ENCODE results near the gene DIDO1.
A peak's percentile ranks its signal among the peaks of the same experiment; 100 is the strongest.

The DIDO1 gene

DNA sequence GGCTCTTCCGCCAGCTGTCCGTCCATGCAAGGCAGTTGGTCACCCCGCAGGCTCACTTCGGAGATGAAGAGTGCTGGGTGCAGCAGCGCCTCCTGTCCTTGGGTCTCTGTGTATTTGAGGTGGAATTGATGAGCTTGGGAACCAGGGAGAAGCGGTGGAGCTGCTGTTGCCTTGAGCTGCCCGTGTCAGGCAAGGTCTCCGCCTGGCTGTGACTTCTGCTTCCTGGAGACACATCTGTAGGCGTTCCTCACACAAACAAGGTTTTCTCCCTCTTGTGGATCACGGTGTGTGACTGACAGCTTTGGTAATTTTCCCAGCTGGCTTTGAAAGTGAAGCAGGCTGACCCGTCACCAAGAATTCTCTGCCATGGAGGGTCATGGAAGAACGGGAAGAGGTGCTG, 23.7 kb upstream of the DIDO1 start:
- no peak for DNase-seq

DNA sequence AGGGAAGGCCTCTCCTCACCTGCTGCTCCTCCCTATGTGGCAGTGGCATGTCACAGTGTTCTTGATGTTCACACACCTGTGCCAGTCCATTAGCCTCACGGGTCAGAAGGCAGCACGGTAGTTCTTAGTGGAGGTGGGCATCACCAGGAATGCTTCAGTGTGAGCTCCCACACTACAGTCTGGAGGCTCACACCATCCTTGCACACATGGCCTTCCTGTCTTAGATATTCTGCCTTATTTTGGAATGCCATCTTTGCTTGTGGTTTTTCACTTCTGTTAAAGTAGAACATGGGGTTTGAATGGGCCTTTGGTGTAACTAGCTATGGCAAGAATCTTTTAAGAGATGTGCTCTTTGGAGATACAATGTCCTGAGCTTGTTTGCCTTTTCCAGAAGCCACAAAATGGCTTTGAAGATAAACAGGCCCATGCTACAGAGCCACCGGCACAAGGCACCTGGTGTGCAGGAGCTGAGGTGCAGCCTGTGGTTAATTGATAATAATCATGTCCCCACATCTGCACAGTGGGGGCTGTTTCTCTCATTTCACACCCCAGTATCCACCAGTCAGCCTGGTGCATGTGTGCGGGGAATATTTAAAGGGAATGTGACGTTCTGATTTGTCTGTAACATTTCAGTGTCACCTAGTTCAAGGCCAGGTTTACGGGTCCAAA, 23.0 kb upstream of the DIDO1 start:
- DNase-seq: no peak

GRCh38 chr20:62947532-62948300, 21.4 kb upstream of the DIDO1 start:
- DNase-seq: no peak

DNA sequence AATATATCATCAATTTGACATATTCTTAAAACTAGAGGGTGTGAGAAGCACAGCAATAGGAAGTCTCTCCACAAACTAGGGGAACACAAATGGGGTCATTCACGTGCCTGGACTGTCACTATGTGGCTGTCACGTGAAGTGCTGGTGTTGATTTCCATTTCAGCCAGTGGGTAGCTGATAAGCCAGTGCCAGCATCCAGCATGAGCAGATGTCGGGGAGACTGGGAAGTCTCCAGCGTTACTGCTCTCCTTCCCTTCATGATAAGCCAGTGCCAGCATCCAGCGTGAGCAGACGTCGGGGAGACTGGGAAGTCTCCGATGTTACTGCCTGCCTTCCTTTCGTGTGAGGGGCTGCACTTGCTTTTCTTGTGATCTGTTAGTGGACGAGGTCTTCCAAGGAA, 20.6 kb upstream of the DIDO1 start:
- no peak for DNase-seq

- DNase-seq: no peak
Measured at GRCh38 chr20:62945771-62946339, 19.6 kb upstream of the DIDO1 start.

GRCh38 chr20:62944746-62945145, 18.4 kb upstream of the DIDO1 start:
- no peak for DNase-seq

DNA sequence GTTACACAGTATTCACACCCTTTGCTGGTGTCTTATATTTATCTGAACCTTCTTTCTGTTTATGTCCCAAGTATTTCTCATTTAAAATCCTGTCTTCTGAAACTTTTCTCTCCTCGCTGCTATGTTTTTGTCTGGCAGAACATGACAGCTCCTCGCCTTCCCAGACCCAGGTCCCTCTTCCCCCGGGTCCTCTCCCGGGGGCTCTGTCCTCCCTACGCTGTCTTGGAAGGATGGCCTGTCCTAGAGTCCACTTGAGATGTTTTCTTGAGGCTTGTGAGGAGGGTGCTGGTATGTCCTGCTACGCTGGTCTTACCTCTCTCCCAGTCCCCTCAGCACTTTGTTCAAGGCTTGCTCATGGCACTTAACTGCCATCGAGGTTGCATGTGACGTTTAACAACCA, 17.9 kb upstream of the DIDO1 start:
- no peak for DNase-seq

DNA sequence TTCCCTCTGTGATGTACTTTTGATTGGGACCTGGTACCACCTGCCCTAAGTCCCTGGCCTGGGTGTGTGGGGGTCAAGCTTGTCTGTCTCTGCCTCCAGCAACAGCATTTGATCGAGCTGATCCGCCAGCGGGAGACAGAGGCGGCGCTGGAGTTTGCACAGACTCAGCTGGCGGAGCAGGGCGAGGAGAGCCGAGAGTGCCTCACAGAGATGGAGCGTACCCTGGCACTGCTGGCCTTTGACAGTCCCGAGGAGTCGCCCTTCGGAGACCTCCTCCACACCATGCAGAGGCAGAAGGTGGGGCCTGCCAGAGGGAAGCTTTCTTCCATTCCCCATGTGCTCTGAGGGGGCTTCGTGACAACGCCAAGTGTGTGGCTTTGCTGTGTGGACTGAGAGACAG, 17.1 kb upstream of the DIDO1 start:
- no peak for DNase-seq

GRCh38 chr20:62942456-62942855, 16.2 kb upstream of the DIDO1 start:
- no peak for DNase-seq

DNA sequence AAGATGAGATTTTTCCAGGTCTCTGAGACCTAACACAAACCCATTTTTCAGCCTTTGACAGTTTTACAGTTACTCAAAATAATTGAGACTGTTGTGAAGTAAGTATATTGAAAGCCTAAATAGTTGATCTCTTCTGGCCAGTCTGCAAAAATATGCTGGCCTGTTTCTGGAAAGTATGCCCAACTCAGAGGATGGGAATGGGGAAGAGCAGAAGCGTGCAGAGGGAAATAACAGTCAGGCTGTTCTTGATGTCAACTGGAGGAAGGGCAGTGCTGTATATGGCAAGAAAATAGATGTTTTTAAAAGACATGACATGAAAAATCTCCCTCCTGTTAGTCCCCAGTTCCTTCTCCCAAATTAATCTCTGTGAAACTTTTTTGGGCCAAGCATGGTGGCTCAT, 15.5 kb upstream of the DIDO1 start:
- no peak for DNase-seq

DNA sequence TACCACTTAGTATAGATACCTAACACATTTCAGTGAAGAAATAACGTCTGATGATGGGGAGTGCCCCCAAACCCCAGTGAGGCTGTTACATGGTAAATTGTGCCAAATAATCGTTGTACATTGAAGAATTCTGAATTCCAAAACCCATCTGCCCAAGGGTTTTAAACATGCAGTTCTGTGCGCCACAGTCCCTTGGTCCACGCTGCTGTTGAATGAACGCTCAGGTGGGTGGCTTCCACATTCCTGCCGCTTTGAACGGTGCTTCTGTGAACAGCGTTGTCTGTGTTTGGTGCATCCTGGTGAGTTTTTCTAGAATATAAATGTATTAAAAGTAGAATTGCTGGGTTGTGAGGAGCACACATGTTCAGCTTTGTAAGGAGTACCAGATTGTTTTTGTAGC, 14.6 kb upstream of the DIDO1 start:
- no peak for DNase-seq

GRCh38 chr20:62938105-62938888, 12.0 kb upstream of the DIDO1 start, which contains the start of gene GID8:
Gene GID8 (plus strand): TSS chr20:62938147. CDS start chr20:62941503, 3,356 bp downstream.
- peak; percentile 62 for DNase-seq

DNA sequence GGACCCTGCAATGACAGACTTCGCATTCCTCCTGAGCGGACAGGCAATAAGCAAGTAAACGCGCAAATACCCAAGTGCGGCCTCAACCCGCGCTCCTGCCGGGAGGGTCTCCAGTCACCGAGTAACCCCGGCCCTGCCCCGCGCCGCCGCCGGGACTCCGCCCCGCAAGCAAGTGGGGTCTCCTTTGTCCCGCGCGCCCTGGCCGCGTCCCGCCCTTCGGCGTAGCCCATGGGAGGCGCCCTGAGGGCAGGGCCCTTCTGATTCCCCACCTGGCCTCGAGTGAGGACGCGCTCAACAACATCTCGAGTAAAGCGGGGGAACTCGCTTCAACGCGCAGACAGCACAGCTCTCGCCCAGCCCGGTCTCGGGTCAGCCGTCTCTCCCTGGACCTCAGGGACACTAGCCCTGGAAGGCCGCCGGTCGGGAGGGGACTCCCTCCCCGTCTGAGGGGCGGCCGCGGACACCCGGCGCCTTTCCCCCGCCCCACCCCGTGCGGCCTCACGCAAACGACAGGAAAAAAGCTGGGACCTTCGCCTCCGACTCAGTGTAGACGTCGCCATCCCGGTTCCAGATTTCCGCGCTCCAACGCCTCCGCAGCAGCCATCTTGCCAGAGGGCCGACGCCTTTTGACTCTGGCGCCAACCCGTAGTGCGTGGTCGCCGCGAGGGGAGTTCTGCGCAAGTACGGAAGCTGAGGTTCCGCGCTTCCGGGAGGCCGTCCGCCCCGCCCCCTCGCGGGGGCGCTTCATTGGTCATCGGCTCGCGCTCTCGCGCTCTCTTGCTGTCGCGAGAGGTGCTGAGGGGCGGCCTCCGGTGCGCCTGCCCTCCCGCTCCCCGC, 11.2 kb upstream of the DIDO1 start:
- DNase-seq: peak; percentile 98

DNA sequence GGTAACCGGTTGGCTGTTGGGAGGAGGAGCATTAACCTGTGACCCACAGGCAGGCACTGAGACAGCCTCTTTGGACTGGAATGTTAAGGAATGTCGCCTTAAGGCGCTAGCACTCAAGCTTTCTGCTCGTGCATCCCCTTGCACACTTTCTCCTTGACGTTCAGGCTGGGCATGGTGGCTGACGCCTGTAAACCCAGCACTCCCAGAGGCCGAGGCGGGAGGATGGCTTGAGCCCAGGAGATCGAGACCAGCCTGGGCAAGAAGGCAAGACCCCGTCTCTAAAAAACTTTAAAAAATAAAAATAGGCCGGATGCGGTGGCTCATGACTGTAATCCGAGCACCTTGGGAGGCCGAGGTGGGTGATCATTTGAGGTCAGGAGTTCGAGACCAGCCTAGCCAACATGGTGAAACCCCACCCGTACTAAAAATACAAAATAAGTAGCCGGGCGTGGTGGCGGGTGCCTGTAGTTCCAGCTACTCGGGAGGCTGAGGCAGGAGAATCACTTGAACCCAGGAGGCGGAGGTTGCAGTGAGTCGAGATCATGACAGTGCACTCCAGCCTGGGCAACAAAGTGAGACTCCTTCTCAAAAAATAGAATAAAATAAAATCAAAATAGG, 9.8 kb upstream of the DIDO1 start:
- no peak for DNase-seq

GRCh38 chr20:62935204-62935967, 9.1 kb upstream of the DIDO1 start:
- no peak for DNase-seq

GRCh38 chr20:62933966-62934365, 7.7 kb upstream of the DIDO1 start:
- no peak for DNase-seq

DNA sequence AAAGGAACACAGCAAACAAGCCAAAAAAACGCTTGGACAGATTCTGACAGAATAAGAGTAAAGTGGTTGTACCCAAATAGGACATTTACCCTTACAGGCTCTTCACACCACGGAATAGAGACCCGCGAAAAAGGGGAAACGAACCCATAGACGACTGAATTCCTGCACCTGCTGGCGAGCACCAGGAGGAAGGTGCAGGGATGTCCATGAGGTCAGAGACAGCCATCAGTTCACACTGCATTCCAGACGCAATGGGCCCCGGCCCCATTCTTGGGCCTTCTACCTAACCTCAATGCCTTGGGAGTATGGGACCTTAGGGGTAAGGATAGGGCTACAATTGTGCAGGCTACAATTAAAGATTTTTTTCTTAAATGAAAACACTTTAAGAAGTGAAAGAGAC, 5.2 kb upstream of the DIDO1 start:
- no peak for DNase-seq

DNA sequence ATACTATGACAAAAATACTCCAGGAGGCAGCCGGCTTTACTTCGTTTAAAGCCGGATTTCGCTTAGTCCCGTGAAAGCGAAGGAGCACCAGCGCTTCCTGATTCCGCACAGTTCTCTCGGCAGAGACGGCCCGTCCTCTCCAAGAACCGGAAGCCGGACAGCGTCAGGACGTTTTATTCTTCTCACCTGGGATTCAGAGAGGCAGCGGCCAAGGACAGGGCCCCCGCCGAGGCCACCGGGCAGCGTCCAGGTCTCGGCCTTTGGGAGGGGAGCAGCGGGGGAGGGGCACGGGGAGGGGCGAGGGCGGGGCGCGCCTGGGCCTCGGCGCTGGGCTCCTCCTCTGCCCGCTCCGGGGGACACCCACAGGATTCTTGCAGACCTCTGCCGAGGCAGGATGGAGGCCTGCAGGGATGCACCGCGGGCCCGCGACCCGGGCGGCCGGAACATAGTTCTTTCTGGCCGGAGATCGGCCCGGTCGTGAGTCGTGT, 2.8 kb upstream of the DIDO1 start:
- DNase-seq: peak; percentile 78

DNA sequence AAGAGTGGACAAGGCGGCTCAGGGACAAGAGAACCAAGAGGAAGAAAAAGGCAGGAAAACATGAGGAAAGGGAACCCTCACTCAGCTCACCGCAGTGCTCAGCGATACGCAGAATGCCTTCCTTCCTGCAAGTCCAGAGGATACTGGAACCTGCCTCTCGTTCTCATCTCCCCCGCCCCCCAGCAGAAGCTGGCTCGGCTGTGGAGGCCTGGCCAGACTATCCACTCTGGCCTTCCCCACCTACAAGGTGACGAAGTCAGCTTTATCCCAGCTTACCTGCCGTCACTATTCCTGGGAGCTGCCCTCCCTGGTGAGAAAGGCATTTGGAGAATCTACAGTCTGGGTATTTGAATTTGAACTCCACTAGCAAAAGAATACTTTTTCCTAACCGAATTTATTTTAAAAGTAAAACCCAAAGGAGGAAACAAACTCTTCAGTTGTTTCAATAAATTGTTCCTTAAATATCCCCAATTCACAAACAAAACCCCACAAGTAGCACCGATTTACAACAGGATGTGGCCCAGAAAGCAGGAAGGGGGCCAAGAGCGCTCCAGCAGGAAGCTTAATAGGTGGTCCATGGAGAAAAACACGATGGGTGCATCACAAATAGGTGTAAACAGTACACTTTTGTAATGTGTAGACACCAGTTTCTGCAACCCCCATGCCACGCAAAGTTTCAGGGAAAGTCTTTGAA, 2.1 kb upstream of the DIDO1 start:
- no peak for DNase-seq

GRCh38 chr20:62927128-62927705, 912 bp upstream of the DIDO1 start:
- DNase-seq: no peak

Measured in femur (tissue), 1 donor.